ENCODE measurements around the gene BPIFB6. TPM values are rescaled to one million over a fixed set of nuclear protein-coding genes. Genes with fewer than 3 reads are reported as not detected.

The BPIFB6 gene
- not detected in 5 replicates for total RNA-seq (2022; extraction: Qiagen RNA extraction)

GRCh38 chr20:33031531-33031930 is at the start of gene BPIFB6:
Gene BPIFB6 (plus strand): TSS chr20:33031648. CDS start chr20:33031648, 0 bp downstream.

GRCh38 chr20:33004141-33004751 is 27.2 kb upstream of the BPIFB6 start, which contains the start of gene SUN5:
Gene SUN5 (minus strand): TSS chr20:33004433. CDS start chr20:33004340, 93 bp downstream.

GRCh38 chr20:33007376-33008335 is 23.8 kb upstream of the BPIFB6 start, which contains the start of gene BPIFB2:
Gene BPIFB2 (plus strand): TSS chr20:33007704. CDS start chr20:33008575, 871 bp downstream.

GRCh38 chr20:33053291-33054106 is 22.1 kb downstream of the BPIFB6 start, which contains the start of gene BPIFB3:
Gene BPIFB3 (plus strand): TSS chr20:33053903. CDS start chr20:33055436, 1,533 bp downstream.

GRCh38 chr20:33079259-33079658 is 47.8 kb downstream of the BPIFB6 start, which contains the start of gene BPIFB4:
Gene BPIFB4 (plus strand): TSS chr20:33079643. CDS start chr20:33081527, 1,884 bp downstream.

Other genes with a start within 250 kb of the BPIFB6 start
- 132 to 159 TPM (median 137 TPM) in 5 replicates for gene MAPRE1, start 211.7 kb upstream of the BPIFB6 start, total RNA-seq (2022; extraction: Qiagen RNA extraction)
- gene EFCAB8, start 172.7 kb upstream of the BPIFB6 start, total RNA-seq (2022; extraction: Qiagen RNA extraction), result 0.01 TPM in 1 of 5 replicates, not detected in the others
- not detected in 5 replicates for gene SUN5, start 27.2 kb upstream of the BPIFB6 start, total RNA-seq (2022; extraction: Qiagen RNA extraction)
- gene BPIFB2, start 23.9 kb upstream of the BPIFB6 start, total RNA-seq (2022; extraction: Qiagen RNA extraction), result not detected in 5 replicates
- gene BPIFB3, start 22.3 kb downstream of the BPIFB6 start, total RNA-seq (2022; extraction: Qiagen RNA extraction), result not detected in 5 replicates
- gene BPIFB4, start 48.0 kb downstream of the BPIFB6 start, total RNA-seq (2022; extraction: Qiagen RNA extraction), result not detected in 5 replicates
- 0.11 TPM in 1 of 5 replicates, not detected in the others for gene BPIFA2, start 136.5 kb downstream of the BPIFB6 start, total RNA-seq (2022; extraction: Qiagen RNA extraction)
- not detected in 5 replicates for gene BPIFA3, start 185.7 kb downstream of the BPIFB6 start, total RNA-seq (2022; extraction: Qiagen RNA extraction)
- gene BPIFA1, start 204.3 kb downstream of the BPIFB6 start, total RNA-seq (2022; extraction: Qiagen RNA extraction), result not detected in 5 replicates

All from A549 treated with AZD2906 at 1 μM for 4 hours (cell line).